ENCODE measurements around the gene CEP170.

CEP170 gene

GRCh38 chr1:243254927-243255790, at the start of gene CEP170:
Gene CEP170, minus strand, starts transcription at chr1:243255281. Its CDS starts 30,001 bp downstream, at chr1:243225280.
- peak; percentile 97 for DNase-seq

DNA sequence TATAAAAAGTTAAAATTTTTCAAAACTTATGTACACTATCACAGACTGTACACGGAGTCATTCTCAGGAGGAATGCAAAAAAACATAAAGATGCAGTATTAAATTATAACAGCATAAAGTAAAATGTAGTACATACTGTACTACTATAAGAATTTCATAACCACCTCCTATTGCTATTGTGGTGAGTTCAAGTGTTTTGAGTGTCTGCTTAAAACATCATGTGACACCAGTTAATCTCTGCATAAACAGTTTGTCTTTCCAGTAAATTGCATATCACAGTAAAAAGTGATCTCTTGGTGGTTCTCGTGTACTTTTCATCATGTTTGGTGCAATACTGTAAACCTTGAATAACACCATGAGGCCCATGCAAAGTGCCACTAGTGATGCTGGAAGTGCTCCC, 46.0 kb upstream of the CEP170 start:
- DNase-seq = no peak

DNA sequence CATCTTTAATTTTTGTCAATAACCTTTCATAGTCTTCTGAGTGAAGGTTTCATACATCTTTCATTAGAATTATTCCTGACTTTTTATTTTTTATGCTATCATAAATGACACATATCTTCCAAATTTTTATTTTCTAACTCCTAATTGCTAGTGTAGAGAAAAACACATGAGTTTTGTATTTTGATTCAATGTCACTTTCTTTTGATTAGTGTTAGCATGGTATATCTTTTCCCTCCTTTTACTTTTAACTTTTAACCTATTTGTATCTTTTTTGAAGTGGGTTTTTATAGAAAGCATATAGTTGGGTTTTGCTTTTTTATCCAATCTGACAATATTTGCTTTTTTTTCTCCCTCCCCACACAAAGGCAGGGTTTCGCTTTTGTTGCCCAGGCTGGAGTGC, 44.0 kb upstream of the CEP170 start:
- no peak for DNase-seq

- DNase-seq = no peak
These were observed 39.6 kb upstream of the CEP170 start for GRCh38 chr1:243294723-243295121.

DNA sequence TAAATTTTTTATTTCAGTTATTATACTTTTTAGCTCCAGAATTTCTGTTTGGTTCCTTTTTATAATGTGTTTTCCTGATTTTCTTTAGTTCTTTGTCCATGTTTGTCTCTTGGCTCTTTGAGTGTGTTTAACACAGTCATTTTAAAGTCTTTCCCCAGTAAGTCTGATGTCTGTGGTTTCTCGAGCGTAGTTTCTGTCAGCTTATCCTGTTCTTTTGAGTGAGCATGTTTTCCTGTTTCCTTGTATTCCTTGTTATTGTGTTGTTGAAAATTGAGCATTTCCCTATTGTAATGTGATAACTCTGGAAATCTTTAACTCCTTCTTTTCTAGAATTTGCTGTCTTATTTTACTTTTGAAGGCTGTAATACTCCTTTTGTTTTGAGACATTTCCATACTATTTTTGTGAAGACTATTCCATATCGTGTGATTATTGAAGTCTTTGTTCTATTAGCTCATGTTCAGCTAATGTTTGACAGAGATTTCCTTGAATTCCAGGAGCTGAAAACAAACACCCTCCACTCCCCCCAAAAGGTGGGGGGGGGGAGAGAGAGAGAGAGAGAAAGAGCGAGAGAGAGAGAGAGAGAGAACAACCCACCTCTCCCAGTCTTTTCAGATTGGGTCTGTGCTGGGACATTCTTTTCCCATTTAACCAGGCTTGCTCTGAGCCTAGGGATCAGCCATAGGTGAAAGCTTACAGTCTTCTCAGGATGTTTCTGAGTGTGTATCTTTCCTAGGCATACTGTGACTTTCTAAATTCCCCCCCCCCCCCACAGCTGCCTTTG, 39.1 kb upstream of the CEP170 start:
- DNase-seq = no peak

DNA sequence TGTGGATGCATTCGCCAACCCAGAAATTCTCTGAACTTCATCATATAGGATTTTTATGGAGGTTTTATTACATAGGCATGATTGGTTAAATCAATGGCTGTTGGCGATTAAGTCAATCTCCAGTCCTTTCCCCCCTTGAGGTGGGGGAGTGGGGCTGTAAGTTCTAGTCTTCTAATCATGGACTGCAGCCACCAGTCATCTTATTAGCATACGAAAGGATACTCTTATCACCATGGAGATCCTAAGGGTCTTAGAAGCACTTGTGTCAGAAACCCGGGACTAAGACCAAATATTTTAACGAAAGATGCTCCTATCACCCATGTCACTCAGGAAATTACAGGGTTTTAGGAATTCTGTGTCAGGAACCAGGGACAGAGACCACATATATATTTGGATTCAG, 37.0 kb upstream of the CEP170 start:
- no peak for DNase-seq

DNA sequence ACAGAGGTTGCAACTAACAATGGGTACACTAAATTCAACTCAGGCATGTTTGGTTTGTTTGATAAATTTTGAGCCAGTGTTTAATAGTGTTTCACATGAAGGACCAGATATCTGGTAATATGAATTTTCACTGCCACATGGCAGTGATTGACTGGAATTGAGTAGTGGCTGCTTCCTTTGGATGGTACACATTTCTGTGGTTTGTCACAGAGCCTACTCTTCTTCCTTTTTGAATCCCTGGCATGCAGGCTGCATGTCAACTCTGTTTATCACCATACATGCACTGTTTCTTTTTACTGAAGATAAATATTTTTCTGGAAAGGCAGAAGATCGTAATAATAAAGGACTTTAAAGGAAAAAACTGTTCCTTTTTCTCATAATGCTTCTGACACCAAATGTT, 36.2 kb upstream of the CEP170 start:
- no peak for DNase-seq

DNA sequence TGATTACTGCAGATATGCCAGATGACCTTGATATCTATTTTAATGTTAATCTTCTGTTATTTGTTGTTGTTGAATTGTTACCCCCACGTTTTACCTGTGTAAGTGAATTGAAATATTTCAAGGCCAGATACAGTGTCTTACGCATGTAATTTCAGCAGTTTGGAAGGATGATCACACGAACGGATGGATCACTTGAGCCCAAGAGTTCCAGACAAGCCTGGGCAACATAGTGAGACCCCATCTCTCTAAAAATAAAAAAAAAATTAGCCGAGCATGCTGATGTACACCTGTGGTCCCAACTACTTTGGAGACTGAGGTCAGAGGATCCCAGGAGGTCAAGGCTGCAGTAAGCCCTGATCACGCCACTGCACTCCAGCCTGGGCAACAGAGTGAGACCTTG, 33.0 kb upstream of the CEP170 start:
- DNase-seq = no peak

GRCh38 chr1:243287652-243288051, 32.6 kb upstream of the CEP170 start:
- no peak for DNase-seq

DNA sequence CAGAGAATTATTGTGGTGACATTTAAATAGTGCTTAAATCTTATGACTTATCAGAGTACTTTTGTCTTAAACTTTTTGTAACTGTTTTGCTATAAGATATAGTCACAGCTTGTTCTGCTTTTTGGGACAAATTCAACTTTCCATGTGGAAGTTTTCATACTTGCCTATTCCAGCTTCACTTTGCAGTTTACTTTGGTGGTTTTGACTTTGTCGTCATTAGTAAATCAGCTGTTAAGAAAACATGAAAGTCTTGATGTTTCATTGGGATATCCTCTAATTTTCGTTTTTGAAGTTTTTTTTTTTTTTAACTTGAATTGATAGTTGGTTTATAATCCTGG, 32.0 kb upstream of the CEP170 start:
- DNase-seq = no peak

DNA sequence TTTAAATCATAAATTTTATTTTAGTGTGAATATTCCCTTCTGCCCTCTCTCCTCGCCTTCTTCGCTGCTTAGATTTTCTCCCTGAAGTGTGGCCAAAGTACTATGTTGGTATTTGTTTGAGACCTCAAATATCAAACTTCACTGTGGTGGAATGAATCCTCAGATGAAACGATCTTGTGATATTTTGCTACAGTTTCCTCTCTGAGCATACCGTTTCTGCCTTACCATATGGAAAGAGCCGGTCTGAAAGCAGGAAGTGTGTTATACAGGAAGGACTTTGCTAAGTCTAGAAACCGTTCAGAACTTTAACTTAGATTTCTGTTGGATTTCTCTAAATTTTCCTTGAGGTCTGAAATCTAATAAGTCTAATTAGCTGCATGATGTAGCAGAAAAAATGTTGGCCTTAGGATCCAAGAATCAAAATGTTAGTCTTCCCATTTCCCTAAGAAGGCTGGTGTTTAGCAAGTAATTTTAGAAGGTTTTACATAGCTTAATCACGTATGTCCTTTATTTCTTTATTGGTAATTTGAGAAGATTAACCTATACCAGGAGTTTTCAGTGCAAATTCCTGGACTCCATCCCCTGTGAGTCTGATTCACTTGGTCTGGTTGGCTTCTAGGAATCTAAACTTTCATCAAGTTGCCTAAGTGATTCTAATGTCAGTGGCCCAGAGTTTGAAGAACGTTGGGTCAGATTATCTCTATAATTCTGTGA, 31.5 kb upstream of the CEP170 start:
- DNase-seq = no peak

DNA sequence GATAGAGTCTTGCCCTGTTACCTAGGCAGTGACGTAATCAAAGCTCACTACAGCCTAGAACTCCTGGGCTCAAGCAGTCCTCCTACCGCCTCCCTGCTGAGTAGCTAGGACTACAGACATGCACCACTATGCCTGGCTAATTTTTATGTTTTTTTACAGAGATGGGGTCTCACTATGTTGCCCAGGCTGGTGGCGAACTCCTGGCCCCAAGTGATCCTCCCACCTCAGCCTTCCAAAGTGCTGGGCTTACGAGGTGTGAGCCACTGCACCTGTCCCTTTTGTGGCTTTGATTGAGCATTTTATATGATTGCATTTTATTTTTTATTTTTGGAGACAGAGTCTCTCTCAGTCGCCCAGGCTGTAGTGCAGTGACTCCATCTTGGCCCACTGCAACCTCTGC, 26.6 kb upstream of the CEP170 start:
- DNase-seq = no peak

DNA sequence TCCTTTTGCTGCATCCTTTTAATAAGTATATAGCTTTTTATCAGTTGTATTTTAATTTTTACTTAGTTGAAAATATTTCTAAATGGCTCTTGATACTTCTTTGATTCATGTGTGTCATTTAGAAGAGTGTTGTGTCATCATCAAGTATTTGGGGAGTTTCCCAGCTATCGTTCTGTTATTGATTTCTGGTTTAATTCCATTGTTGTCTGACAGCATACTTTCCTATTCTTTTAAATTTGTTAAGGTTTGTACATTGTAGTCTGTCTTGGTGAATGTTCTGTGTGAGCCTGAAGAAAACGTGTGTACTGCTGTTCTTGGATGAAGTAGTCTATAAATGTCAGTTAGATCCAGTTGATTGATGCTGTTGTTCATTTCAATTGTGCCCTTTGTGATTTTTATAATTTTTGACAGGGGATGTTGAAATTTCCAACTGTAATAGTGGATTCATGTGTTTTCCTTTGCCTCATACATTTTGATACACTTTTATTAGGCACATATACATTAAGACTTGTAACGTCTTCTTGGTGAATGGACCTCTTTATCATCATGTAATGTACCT, 25.6 kb upstream of the CEP170 start:
- DNase-seq = no peak

- no peak for DNase-seq
These were observed 20.2 kb upstream of the CEP170 start for GRCh38 chr1:243275316-243275715.

- no peak for DNase-seq
These were observed 18.9 kb upstream of the CEP170 start for GRCh38 chr1:243273945-243274344.

- DNase-seq = no peak
These were observed 18.4 kb upstream of the CEP170 start for GRCh38 chr1:243273506-243273905.

DNA sequence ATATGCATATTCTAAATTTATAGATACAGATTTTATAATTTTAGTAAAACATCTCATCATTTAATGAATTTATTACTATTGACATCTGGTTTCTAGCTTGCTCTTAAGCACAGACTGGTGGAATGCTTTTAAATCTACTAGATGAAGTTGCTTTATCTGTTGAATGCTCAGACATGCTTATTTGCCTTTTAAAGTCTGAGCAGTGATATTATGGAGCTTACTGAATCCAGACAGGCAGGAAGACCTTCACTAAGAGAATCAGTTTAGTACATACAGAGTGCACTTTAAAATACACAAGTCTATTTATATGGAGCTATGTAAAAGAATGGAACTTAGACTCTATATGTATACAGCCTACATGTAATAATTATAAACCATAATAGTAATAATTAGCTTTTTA, 17.3 kb upstream of the CEP170 start:
- DNase-seq = no peak

DNA sequence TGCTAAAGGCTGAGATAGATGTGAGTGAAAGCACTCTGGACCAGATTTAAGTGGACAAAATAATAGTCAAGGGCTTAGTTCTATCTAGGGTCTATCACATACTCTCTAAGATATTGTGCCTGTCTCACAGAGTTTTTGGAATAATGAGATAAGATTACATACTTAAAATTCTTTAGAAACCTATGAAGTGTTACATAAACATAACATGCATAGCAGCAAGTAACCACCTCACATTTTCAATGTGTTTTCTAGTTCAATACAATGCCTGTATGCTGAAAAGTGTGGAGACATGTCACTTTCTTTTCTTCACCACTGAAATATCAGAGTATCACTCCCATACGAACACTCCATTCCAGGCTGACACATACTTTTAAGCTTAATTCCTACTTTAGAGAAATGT, 16.9 kb upstream of the CEP170 start:
- no peak for DNase-seq

DNA sequence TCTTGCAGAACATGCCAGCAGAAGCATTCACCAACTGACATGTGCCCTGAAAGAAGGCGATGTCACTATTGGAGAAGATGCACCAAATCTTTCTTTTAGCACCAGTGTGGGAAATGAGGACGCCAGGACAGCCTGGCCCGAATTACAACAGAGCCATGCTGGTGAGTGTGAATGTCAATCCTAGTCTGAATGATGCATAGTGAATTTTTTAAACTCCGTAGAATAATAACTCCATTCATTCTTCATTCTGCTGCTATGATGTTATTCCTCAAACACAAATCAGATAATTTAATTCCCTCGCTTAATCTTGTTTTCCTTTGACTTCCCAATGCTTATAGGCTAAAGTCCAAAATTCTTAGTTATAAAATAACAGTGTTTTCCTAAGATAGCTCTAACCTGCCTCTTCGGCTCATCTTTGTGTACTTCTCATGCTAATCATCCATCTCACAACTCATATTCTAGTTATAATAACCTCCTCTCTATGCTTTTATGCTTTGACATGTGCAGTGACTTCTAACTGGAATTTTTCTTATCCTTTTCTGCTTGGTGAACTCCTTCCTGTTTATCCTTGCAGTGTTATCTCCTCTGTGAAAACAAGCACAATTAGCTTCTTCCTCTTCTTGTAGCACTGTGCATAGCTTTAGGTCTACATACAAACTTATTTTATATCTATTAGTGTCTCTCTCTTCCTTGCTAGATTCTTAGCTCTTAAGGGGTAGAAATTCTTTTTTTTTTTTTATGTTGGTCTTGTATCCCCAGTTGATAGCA, 15.2 kb upstream of the CEP170 start:
- DNase-seq = no peak

DNA sequence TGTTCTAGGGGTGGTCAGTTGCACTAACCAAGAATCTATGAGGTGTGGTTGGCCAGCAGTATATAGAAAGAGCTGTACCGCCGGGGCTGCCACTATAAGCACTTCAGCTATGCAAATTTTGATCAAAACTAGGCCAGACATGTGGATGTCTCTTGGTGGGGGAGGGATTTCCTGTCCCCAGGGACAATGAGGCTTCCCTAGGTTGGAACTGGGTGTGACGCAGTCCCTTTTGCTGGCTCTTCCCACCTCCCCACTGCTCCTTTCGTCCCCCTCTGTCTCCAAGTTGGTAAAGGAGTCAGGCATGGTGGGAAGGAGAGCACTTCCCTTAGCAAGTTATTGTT, 14.3 kb upstream of the CEP170 start:
- DNase-seq = no peak

GRCh38 chr1:243268751-243269460, 13.8 kb upstream of the CEP170 start:
- no peak for DNase-seq
